ENCODE data around the gene TRIM4.

DNA sequence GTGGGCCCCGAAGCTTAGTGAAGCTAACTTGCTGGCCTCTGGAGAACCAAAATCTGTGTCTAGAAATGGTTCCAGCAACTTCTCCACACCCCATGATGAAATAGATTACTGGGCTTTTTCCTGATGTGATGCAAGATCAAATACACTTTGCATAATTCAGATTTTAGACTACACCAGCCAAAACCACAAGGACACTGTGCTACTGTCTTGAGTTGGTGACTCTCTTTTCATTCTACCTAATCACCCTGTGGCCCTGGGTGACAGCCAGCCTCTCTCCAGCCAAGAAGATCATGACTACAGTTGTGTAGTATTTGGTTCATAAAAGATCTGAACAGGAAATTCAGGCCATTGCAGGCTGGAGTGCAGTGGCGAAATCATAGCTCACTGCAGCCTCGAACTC is 34.3 kb upstream of the TRIM4 start:
- TF ChIP-seq, protein P1, sequence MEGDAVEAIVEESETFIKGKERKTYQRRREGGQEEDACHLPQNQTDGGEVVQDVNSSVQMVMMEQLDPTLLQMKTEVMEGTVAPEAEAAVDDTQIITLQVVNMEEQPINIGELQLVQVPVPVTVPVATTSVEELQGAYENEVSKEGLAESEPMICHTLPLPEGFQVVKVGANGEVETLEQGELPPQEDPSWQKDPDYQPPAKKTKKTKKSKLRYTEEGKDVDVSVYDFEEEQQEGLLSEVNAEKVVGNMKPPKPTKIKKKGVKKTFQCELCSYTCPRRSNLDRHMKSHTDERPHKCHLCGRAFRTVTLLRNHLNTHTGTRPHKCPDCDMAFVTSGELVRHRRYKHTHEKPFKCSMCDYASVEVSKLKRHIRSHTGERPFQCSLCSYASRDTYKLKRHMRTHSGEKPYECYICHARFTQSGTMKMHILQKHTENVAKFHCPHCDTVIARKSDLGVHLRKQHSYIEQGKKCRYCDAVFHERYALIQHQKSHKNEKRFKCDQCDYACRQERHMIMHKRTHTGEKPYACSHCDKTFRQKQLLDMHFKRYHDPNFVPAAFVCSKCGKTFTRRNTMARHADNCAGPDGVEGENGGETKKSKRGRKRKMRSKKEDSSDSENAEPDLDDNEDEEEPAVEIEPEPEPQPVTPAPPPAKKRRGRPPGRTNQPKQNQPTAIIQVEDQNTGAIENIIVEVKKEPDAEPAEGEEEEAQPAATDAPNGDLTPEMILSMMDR (IDR thresholded peaks at IDR 0.05 in 8 of 11, conservative IDR thresholded peaks at IDR 0.05 in 3 of 11), result no peak
- TF ChIP-seq POLR2A (IDR thresholded peaks at IDR 0.05), result no peak
